ENCODE results near the gene DTNBP1.

The DTNBP1 gene

DNA sequence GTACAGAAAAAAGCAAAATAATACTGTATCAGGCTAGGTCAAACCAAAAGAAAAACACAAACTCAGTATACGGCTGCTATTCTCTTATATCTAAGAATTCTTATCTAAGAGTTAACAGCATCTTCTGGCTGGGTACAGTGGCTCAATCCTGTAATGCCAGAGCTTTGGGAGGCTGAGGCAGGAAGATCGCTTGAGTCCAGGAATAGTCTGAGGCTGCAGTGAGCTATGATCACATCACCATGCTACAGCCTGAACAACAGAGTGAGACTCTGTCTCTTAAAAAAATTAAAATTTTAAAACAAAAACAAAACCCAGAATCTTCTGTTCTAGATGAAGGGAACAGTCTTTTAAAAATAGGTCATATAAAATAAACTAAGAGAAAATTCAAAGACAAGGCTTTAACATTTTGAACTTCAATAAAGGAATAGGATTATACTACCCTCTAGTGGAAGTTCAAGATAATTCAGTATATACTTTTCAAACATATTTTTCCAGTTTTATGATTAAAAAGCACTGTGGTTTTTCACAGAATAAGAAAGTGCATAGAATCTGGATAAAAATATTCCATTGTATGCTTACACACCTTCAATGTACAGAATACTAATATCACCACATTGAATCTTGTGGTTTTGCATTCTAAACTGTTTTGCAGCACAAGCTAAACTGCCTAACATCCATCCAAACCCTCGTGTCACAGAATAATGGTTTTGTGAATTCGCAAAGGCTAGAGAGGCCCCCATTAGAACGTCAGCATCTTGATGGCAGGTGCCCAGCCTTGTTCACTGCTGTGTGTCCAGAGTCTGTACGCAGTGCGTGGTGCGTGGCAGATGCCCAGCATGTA, 39.3 kb downstream of the DTNBP1 start:
- peak; percentile 9 for DNase-seq

DNA sequence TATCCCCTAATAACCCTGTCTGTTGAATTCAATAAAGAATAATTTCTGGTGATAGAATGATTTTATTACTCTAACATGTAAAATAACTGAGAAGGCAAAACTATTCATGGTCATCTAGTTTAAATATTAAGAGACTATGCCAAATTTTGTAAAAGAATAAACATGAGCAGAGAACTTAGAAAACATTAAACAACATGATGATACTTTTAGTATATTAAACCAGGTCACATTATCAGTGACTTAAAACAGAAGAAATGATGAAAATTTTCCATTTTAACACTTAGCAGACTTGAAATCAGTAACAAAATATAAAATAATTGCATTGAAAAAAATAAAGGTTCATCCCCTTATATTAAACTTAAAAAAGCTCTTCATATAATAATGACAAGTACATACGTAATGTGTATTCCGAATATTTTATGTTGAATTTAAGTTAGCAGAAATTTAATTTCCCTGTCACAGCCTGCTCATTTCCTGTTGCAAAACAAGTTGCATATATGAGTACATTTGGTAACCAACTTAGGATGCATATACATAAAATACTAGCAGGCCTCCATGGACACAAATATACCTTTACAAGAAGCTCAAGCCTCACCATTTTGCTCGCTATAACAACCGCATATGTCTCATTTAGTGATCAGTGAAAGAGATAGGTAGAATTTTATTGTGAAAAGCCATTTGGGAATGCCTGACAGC, 40.6 kb downstream of the DTNBP1 start:
- no peak for DNase-seq

DNA sequence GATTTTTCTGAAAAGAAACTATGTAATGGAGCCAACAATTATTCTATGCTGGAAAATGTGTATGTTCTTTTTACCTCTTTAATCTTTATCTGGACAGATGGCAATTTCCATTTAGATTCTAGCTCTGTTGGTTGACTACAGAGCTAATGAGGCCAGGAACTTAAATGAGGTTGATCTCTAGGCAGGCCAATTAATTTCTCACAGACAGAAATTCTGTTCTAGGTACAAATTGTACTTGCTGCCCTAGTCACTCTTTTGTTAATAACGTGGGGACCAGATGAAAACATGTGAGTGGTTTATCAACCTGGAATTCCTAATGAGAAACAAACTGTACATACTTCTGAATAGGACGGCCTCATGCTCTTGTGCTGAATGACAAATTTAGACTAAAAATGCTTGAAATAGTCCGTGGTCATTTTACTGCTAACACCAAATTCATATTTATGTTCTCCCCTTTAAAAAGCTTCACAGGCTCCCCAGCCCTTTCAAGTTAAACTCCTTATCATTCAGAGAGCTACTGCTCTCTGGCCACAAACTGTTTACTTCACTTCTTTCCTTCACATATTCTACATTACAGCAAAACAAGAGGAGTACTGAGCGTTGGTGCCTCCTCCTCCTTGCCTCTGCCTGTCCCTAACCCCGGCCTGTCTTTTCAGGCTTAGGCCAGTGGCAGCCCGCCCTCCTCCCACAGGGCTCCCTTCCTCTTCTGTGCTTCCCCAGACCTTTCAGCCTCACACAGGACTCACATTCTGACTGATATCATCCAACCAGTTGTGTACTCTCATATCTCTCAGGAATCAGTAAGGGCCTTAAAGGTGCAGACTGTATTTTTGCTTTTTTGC, 41.4 kb downstream of the DTNBP1 start:
- DNase-seq, result peak; percentile 12

DNA sequence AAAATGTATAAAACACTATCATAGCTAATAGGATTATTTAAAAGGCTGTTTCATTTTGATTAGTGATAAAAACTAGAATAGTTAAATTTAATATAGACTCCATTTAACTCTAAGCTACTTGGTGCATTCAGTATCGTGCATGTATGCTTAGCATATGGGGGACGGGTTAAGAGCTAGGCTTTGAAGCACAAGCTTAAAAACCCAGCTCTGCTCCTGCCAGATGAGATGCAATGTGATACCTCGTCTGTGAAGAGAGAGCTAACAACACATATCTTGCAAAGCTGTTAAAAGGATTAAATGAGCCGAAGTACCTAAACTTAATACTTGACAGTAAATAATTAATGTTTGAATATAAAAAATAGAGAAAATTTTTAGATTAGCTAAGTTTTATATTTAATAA, 42.2 kb downstream of the DTNBP1 start:
- no peak for DNase-seq

DNA sequence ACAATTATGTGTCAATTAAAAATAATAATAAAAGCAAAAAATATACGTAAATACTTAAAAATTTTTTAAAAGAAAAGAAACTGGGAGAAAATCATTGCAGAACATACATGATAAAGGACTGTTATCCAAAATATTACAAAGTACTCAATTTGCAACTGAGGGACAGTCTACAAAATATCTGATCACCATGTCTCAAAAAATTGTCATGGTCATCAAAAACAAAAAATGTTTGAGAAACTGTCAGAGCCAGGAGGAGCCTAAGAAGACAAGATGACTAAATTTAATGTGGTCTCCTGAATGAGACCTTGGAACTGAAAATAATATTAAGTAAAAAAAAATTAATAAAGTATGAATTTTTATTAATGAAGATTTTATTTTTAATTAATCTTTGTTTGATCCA, 43.5 kb downstream of the DTNBP1 start:
- DNase-seq, result no peak

DNA sequence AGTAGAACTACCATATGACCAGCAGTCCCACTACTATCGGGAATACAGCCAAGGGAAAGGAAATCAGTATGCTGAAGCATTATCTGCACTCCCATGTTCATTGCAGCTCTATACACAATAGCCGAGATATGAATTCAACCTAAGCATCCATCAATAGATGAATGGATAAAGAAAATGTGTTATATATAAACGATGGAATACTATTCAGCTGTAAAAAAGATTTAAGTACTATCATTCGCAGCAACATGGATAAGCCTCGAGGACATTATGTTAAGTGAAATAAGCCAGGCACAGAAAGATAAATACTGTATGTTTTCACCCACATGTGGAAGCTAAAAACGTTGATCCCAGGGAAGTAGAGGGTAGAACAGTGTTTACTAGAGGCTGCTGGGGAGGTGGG, 44.1 kb downstream of the DTNBP1 start:
- DNase-seq, result no peak

DNA sequence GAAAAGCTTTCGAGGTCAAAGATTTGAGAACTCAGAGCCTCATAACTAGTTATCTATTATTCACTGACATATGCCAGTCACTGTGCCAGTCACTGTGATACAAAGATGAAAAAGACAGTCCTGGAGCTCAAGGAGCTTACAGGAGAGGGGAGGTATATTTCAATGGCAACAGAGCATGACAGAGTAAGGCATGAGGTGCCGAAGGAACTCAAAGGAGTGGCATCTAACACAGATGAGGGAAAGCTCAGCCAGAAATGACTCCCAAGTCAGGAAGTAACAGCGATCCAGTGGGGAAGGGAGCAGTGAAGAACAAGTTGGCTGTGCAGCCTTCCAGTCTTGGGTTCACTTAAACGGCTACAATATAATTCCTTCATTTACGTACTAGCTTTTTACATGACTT, 46.6 kb downstream of the DTNBP1 start:
- DNase-seq, result no peak

DNA sequence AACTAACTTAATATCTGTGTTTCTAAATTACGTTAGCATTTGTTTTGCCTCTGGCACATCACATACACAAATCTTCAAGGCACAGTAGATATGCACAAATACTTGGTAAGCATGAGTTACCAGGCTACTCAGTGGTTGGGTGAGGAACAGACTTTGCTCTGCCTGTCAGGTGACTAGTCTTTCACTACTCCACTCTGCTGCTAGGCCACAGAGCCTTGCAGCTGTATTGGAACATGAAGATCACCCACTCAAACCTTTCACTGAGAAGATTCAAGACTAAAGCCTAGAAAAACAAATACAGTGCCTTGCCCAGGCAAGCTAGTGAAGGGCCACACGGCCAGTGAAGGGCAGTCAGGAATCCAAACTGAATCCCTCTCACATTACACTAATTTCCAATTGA, 47.0 kb downstream of the DTNBP1 start:
- no peak for DNase-seq

DNA sequence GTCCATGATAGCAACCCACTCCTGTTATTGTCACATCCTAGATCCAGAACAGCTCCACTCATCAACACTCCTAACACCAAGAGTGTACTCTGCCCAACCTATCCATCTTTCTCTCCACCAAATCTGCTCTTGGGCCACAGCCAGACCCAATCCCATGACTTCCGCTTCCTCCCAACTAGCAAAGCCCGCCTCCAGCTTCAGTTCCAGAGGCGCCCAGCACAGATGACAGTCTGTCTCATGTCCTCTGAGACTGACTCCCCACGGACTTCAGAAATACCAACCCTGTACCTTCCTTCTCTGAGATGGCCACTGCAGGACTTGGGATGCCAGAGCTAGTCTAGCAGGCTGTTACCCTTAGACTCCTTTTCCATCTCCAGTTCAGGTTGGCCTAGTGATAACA, 48.6 kb downstream of the DTNBP1 start:
- DNase-seq, result no peak

DNA sequence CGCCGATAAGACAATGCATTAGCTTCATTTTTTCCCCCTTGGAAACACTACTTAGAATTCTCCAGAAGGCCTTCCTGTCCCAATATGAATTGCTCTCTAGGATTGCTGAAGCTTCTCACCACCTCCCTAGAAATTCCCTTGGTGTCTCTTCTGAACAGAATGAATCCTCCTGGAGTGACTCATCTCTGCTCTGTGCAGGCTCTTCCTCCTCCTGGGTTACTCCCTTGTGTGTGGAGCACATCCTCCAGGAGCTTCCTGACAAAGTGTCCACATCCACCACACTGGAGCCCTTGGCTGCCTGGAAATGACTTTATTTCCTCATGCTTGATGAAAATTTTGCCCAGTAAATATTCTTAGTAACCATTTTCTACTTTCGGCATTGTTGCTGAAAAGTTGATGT, 54.4 kb downstream of the DTNBP1 start:
- DNase-seq, result no peak

DNA sequence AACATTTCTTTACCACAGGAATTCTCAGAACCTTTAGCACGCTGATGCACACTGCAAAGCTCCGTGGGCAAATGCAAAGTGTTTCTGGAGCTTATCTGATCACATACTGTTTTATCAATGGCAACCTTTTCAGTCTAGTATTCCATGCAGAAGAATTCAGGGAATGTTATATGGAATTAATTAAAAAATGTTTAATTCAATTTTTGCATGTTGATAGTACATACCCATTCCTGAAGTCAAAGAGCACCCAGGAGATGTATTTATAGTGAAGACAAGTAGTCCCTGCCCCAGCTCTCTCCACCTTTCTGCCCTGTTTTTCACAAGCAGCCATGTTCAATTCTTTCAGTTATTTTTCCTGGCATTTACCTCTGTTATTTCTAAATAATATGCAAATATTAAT, 55.2 kb downstream of the DTNBP1 start:
- DNase-seq, result no peak

DNA sequence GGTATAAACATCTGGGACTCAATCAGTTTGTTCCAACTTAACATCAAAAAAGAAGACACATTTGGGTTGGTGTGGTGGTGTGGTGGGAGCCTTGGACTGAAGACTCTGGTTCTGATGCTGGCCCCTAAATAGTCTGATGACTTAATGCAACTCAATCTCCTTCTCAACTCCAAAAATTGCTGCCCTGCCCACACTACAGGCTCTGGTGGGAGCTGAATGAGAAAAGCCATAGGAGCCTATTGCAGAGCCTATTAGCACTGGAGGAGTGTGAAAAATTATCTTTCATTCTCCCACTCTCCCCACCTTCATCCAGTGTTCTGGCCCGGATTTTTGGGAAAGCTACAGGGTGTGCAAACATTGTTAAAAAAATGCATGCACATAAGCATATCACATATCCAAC, 56.5 kb downstream of the DTNBP1 start:
- no peak for DNase-seq

DNA sequence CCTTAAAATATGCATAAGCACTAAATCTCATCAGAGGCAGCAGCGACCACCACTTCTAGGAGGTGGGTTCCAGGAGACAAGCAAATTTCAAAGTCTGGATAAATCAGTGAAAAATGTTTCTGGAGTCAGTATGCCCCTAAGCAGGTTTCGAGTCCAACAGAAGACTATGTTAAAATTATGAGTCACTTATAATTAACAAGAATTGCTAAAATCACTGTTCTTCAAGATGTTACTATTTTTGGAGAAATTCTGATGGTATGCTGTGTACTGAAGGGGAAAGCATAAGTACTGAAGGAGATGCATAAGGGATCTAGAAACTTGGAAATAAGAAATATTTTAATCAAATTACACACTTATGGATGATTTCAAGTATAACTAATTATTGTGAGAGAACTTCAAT, 58.0 kb downstream of the DTNBP1 start:
- no peak for DNase-seq

DNA sequence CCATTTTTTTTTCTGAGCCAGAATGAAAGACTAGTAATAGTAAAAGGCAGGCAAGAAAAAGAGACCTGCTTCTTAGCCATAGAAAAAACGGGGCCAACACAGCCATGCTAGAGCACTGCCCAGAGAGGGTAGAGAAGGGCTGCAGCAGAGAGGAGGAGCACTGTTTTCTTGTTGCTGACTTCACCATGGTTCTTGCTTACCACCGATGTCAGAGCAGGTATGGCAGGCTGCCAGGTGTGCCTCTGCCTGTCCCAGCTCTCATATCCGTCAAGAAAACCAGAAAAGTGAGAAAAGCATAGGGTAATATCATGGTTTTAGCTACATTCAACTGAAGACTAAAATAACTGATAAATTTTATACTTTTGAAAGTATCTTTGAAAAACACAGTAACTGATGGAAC, 60.7 kb downstream of the DTNBP1 start:
- no peak for DNase-seq

DNA sequence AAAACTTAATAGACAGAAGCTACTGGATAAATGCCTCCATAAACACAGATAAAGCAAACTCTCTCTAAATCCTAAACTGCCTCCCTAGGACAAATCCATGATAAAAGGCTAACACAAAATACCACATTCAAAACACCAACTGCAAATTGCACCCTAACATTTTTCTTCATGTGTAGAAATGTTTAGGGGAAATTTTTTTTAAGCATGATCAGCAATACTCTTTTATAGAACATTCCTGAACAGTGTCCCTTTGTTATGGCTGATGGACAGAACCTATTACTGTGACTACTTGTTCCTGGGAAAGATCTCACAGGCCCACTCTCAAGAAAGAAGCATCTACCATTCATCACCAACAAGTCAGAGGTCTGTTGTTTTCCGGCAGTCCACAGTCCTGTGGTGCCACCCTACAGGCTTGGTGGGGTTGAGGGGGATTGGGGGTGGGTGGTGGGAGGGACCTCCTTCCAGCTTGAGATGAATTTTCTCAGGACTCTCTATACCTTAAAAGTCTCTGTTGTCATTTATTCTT, 64.5 kb downstream of the DTNBP1 start:
- DNase-seq, result no peak

DNA sequence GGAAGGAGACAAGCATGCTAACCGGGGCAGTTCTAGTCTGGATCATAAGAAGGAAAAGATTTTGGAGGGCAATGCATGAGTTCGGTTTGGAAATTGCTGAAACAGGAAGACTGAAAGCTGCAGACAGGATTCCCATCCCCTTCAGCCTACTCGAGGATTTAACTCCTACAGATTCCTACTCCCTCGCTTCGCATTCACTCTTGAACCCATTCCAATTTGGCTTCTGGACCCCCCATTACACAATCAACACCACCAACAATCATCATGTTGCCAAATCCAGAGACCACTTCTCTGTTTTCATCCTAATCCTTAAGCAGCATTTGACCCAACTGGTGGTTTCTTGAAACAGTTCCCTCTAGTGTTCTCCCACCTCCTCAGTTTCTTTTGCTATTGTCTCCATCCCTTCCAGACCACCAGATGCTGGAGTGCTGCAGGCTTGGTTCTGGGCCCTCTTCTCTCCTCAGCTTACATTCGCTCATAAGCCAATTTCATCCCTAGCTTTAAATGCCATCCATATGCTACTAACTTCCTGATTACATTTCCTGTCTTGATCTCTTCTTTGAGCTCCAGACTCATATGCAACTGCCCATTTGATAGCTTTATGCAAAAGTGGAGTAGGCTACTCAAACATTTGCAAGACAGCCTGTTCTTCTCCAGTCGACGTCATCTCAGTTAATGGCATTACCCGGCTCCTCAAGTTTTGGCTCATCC, 66.5 kb downstream of the DTNBP1 start:
- no peak for DNase-seq

DNA sequence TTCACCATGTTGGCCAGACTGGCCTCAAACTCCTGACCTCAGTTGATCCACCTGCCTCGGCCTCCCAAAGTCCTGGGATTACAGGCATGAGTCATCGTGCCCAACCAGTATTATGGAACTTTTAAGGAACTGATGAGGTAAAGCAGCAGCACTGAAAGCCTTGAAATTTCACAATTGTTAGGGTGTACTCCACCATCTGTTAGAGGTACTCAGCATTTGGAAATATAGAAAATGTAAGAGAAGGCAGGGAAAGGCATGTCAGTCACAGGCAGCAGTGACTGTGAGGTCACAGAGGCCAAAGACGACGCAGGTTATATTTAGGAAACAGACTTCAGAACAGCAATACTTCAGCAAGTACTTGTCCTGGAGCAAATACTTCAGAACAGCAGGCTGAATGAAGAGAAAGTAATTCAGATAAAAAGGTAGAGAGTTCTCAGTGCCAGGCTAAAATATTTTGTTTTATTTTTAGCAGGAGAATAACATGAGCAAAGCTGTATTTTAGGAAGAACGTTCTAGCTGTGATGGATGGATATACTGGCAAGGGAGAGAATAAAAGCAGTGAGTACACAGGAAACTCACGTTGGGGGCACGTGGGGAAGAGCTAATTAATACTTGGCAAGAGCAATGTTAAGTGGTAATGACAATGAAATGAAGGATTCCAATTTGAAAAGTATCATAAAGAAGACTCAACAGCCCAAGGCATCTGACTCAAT, 67.2 kb downstream of the DTNBP1 start:
- no peak for DNase-seq

DNA sequence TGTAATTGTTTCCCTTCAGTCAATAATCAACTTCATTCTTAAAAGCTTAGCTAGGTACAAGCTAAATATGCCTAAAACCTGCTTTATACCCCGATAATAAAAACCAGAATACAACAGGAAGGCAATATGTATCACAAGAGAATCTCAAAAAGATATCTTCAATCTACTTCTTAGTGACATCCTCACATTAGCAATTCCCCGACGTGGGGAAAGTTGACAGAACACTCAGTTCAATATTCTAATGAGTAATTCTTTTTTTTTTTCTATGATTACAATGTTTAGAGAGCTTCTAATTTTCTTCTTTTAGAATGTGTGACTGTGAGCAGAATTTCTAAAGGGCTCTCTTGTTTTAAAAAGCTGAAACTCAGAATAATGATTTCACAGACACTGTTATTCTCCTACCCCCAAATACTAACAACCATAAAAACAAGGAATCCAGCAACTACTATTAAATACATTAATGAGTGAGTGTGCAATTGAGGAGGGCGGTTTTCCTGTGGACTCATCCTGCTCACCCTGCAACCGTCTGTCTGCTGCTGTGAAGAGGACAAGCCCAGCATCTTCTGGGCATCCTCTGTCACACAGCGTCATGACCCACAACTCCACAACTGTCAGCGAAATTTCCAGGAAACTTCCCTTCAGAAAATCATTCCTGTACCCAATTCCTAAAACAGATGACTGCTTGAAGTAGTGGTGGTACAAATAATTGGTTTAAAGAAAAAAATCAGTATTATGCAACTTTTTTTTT, 68.1 kb downstream of the DTNBP1 start:
- DNase-seq, result no peak

DNA sequence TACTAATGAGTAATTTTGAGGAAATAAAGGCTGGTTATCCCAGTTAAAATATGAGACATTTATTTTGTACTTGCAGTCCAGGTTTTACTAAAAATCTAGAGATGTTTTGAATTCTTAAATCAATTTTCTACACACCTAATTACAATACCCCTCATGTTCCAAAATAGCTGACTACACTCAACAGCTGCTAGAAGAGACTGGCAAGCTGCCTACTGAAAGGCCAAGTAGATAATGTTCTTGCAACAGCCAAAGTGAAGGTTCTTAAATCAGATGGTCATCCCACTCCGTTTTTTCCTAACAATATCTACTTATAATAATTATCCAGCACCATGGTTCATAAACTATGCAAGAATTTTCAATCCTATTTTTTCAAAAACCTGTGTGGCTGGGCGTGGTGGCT, 69.0 kb downstream of the DTNBP1 start:
- DNase-seq, result no peak

DNA sequence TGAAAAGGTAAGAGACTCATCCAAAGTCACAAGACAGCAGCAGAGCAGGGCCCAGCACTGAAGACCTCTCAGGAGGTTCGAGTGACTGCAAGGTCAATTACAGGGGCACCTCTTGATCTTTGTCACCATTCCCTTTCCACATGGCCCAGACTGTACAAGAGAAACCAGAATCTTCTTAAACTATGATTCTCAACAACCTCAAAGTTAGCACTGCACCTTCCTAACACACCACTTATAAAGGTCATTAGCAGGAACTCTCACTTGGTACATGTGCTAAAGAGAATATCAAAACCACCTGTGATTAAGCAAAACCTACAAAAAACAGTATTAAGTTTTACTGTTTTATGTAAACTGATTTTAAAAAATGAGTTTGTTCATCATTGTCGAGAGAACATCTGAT, 70.2 kb downstream of the DTNBP1 start:
- DNase-seq, result no peak

DNA sequence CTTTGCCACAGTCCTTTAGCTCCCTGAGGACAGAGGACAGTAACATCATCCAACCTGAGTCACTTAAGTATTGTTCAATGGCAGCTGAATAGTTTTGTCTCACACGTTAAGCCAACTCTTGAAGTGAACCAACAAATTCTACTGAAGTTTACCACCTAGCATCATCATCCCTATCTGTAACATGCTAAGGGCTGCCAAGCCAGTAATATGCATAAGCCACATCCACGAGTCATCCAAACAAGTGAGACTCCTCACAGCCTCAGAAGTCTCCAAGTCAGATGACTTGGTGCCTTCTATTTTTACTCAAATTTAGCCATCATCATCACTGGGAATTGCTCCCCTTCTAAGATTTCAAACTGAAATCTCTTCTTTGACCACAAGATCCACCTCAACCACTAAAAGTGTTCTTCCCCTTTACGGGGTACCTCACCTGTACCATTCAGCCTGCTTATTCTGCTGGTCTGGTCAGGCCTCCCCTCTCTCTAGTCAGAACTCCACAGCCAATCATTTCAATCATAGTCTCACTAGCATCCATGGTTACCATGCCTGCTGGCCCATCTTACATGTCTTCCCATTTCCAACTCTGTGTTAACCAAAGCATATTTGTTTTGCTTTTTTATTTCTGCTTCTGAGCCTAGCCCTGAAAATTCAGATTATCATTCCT, 73.7 kb downstream of the DTNBP1 start:
- no peak for DNase-seq

All from KG1 (cell line).